ENCODE results near the gene FBLN5.

DNA sequence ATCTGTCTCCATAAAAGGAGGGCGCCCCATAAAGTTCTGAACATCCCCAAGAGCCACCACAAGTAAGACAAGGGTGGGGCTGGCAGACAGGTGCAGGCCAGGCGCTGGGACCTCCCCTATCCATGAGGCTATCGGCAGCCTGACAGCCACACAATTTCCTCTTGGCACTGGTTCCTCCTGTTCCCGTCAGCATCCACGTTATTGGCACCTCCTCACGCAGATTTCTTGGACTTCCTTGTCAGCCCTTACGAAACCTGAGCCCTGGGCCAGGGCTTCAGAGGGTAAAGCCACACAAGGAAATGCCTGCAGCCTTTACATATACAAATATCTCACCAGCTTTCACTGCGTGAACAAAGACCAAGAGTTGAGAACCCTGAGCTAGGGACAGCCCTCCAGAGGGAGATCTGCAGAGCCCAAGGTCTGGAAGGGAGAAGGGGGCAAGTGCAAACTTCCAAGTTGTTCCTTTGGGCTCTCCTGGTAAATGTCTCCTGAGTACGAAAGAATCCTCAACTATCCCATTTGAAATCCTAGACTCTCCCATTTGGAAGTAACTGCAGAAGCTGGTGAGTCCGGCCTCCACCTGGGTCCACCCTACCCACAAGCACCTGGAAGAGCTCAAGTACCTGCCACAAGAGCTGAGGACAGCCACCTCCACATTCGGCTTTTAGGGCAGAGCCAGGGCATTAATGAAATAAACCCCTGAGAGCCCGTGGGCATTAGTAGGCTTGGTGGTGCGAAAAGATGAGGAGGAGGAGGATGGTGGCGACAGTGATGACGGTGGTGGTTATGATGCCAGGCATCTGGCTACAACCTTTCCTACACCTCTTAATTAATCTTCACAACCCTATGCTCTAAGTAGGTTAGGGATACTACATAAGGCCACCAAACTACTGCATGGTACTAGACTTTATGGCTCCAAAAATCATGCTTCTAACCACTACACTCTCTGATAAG is 74.7 kb downstream of the FBLN5 start:
- TF ChIP-seq, protein P1, sequence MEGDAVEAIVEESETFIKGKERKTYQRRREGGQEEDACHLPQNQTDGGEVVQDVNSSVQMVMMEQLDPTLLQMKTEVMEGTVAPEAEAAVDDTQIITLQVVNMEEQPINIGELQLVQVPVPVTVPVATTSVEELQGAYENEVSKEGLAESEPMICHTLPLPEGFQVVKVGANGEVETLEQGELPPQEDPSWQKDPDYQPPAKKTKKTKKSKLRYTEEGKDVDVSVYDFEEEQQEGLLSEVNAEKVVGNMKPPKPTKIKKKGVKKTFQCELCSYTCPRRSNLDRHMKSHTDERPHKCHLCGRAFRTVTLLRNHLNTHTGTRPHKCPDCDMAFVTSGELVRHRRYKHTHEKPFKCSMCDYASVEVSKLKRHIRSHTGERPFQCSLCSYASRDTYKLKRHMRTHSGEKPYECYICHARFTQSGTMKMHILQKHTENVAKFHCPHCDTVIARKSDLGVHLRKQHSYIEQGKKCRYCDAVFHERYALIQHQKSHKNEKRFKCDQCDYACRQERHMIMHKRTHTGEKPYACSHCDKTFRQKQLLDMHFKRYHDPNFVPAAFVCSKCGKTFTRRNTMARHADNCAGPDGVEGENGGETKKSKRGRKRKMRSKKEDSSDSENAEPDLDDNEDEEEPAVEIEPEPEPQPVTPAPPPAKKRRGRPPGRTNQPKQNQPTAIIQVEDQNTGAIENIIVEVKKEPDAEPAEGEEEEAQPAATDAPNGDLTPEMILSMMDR (IDR thresholded peaks at IDR 0.05) = no peak
- TF ChIP-seq EP300 (IDR thresholded peaks at IDR 0.05) = peak; percentile 38
